Measurements from ENCODE around the gene RALGPS1.

Gene RALGPS1

DNA sequence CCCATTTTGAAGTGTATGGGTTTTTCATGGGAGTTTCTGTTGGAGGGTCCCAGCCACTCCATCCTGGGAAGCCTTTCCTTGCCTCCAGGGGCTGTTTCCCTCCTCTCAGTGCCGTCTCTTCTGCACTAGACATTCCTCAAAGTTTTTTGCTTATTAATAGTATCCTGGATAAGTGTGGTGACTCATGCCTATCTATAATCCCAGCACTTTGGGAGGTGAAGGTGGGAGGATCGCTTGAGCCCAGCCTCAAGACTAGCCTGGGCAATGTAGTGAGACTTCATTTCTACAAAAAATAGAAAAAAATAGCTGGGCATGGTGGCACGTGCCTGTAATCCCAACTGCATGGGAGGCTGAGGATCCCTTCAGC lies 43.1 kb downstream of the RALGPS1 start:
- peak; percentile 75 for DNase-seq

DNA sequence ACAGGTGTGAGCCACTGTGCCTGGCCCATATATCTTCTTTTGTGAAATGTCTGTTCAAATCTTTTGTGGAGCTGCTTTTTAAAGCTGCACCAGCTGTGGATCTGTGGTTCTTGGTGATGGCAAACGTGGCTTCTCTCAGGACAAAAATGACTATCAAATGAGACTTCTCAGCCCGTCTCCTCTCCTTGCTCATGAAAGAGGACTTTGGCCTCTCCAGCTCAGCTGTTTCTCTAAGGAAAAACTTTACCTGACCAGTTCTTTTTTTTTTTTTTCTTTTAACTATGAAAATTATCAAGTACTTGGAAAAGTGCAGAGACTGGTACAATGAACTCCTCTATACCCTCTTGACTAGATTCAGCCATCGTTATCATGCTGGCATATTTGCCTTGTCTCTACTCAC lies 44.8 kb downstream of the RALGPS1 start:
- DNase-seq: no peak

DNA sequence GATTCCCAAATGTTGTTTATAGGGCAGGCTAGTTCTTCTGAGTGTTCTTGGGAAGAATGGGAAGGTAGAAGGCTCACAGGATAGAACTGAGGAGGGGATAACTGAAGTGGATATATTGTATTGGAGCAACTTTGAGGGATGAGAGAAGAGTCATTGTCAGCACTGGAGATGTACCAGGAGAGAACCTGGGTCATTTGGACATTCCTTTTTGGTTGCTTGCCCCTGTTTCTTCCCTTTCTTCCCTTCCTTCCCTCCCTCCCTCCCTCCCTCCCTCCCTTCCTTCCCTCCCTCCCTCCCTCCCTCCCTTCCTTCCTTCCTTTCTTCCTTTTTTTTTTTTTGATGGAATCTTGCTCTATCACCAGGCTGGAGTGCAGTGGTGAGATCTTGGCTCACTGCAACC lies 45.3 kb downstream of the RALGPS1 start:
- no peak for DNase-seq

- DNase-seq: no peak
Measured at GRCh38 chr9:126962336-126962735, 47.8 kb downstream of the RALGPS1 start.

- no peak for DNase-seq
Measured at GRCh38 chr9:126965077-126965476, 50.5 kb downstream of the RALGPS1 start.

DNA sequence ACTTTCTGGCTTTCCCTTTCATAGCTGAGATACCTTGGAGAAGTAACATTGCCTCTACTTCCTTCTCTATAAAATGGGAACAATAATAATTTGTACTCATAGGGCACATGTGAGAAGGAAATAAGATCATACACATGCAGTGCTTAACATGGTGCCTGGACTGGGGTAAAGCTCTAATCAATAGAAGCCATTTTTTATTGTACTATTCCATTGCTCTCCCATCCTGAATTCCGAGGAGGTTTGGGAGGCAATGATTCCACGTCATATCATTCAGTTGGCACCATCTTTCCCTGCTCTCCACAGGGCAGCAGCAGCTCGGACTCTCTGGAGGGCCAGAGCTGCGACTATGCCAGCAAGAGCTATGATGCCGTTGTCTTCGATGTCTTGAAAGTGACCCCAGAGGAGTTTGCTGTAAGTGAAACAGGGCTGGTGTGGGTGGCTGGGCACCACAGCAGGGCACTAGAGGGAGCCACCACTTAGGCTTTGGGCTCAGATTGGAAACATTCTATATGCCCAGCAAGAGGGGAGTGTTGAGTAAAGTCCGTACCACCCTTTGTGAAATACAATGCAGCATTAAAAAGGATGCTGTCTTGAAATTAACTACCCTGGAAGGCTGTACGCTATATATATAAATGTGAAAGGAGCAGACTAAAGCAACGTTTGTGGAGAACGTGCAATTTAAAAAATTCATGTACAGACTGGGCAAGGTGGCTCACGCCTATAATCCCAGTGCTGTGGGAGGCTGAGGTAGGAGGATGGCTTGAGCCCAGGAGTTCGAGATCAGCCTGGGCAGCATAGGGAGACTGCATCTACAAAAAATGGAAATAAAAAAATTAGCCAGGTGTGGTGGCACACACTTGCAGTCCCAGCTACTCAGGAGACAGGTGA lies 51.2 kb downstream of the RALGPS1 start:
- peak; percentile 47 for DNase-seq

- no peak for DNase-seq
Measured at GRCh38 chr9:126971261-126971660, 56.7 kb downstream of the RALGPS1 start.

DNA sequence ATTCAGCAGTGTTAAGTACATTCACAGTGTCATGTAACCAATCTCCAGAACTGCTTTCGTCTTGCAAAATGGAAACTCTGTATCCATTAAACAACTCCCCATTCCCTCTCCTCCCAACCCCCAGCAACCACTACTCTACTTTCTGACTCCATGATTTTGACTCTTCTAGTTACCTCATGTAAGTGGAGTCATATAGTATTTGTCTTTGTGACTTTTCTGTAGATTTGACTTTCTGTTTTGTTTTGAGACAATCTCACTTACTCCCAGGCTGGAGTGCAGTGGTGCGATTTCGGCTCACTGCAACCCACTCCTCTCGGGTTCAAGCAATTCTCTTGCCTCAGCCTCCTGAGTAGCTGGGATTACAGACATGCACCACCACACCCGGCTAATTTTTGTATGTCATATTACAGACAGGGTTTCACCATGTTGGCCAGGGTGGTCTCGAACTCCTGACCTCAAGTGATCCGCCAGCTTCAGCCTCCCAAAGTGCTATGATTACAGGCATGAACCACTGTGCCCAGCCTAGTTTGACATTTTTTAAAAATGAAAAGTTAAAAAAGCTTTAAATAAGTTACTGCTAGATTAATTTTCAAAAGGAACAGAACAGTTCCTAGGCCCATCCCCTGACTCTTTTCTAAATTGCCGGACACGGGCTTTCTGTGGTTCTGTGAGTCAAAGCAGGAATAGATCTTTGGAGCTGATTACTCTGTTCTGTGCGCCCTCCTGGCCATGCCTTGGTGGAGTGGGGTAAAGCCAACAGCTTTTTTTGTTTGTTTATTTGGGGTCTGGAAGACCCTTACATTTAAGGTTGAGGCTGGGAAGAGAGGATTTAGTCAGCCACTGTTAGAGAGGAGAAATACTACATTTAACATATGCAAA lies 59.3 kb downstream of the RALGPS1 start:
- no peak for DNase-seq

GRCh38 chr9:126974594-126974993 lies 60.0 kb downstream of the RALGPS1 start:
- no peak for DNase-seq

DNA sequence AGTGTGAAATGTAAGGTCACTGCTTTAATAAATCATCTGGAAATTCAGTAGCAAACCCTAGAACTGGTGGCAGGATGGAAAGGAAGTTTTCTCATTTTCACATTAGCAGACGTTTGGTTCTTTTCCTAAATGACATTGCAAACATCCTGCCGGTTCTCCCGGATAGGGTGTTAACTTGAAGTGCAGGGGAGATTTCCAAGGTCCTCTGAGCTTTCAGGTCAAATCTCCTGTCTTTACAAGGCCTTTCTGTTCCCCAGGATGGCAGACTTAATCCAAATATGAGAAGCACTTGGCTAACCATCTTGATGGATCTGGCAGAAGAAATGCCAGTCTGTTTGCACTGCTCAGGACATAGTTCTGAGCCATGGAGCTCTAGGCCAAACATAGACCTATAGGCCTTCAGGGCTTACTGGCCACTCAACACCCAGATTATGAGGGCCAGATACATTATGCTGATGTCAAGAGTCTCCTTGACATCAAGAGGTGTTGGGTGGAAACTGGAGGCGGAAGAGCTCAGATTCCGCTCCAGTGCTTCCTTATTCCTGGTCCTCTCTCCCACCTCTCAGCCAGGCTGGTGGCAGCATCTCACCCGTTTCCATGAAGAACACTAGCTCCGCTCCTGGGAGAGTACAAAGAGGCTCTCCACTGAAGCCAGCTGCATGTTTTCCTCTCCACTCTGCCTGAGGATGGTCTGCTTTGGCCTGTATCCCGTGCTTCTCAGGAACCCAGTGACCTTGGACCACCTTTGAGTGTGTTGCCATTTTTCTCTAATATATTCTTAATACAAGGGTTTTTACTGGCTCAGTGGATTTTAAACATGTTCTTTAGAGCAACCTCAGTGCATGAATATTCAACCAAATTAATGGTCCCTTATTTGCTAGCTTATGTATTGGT lies 61.0 kb downstream of the RALGPS1 start:
- DNase-seq: no peak

DNA sequence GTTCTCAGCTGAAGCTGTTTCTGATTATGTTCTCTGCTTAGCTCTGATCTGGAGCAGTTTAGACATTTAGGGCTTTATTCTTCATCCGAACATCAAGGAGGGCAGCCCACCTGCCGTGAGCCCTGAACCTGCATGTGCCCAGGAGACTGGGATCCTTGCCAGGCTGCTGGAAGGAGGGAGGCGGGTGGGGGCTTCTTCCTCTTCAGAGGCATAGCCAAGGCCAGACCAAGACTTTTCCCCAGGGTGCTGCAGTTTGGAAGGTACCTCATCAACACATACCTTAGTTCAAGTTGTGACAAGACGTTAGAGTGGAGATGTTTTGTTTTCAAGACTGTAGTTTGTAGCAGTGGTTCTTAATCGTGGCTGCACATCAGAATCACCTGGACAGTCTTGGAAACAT lies 64.9 kb downstream of the RALGPS1 start:
- DNase-seq: no peak

DNA sequence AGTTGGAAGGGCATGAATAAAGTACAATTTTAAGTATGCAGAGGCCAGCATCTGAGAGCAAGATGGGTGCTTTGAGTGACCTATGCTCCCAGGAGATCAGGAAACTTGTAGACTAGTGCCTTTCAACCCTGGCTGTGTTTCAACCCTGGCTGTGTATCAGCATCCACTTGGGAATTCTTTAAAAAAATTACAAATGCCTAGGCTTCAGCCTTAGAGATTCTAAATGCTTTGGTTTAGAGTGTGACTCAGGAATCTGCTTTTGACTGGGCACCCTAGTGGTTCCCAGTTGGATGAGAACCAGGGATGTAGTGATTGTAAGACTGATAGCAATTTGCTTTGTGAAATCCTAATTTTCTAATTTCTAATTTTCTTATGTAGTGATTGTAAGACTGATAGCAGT lies 65.6 kb downstream of the RALGPS1 start:
- peak; percentile 48 for DNase-seq

GRCh38 chr9:126981218-126981617 lies 66.6 kb downstream of the RALGPS1 start:
- DNase-seq: no peak

DNA sequence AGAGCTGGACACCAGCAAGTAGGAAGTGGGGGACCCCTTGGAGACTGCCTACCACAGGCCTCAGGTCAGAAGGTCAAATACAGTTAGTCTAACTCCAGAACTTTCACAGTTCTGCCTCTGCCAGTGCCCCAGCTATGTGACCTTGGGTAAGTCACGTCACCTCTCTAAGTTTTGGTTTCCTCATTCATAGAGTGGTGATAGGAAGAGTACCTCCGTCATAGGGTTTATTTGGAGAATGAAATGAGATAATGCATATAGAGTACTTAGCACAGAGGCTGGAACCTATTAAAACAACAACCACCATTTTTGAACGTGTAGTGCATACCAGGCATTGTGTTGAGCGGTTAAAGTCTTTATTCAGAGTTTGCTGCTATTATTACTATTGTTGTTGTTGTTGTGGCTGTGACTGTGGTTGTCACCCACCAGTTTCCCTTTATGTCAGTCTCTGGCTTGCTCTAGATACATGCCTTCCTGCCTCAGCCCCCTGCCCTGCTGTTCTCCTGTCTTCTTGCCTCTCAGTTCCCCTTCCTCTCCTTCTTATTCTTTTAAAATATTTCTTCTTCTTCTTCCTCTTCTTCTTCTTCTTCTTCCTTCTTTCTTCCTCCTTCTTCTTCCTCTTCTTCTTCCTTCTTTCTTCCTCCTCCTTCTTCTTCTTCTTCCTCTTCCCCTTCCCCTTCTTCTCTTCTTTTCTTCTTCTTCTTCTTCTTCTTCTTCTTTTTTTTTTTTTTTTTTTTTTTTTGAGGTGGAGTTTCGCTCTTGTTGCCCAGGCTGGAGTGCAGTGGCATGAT lies 67.8 kb downstream of the RALGPS1 start:
- no peak for DNase-seq

DNA sequence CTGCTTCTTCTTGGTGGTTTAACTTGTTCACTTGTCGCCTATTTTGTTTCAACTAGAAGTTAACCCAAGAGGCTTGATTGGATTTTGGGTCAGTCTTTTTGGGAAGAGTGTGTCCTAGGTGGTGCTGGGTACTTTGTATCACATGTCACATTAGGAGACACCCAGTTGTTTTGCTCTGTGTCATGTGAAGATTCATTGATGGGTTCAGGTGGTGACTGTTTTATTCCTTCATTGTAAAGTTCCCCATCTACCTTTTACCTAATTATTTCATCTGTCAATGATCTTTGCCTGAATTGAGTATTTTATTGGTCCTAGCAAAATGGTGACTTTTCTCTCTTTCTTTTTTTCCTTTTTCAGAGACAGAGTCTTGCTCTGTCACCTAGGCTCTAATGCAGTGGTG lies 69.2 kb downstream of the RALGPS1 start:
- DNase-seq: no peak

DNA sequence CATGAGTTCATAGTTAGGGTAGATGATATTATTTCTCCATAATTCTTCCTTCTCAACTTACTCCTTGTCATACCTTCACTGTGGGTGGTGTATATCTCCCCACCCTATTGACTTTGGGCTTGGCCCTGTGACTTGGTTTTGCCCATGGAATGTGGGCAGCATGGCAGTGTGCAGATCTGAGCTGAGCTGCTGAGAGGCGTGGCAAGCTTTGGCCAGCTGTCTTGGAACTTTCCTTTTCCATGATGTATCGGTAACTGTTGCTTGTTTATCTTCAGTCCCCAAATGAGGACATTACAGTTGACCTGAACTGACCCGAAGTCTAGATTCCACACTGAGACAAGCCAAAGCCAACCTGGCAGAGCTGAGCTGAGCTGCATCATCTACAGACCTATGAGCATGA lies 70.4 kb downstream of the RALGPS1 start:
- DNase-seq: no peak

DNA sequence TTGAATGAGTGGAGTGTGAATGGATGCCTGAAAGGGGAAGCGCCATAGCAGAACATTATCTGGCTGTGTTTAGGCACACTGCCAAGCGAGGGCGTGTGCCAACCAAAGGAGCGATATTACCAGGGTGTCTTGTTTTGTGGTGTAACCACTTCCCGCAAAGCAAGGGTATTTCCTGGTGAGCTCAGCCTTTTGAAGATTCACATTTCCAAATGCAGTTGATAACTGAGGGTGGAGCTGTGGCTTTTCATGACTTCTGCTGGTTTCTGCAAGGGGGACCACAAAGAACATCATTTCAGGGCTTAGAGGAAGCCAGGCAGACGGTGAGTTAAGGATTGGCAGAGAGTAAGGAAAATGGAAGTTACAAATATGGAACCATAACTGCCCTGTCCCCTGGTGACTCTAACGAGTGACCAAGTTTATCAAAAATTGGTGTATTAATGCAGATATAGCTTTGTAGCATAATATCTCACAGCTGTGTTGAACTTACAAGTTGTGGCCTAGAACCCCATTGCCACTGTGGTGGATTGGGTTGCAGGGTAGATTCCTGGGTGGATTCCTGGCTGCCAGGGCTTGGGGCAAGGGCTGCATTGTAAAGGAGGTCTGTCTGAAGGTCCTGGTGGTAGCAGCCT lies 71.4 kb downstream of the RALGPS1 start:
- DNase-seq: peak; percentile 66

GRCh38 chr9:126986506-126986951 lies 71.9 kb downstream of the RALGPS1 start:
- DNase-seq: peak; percentile 17

DNA sequence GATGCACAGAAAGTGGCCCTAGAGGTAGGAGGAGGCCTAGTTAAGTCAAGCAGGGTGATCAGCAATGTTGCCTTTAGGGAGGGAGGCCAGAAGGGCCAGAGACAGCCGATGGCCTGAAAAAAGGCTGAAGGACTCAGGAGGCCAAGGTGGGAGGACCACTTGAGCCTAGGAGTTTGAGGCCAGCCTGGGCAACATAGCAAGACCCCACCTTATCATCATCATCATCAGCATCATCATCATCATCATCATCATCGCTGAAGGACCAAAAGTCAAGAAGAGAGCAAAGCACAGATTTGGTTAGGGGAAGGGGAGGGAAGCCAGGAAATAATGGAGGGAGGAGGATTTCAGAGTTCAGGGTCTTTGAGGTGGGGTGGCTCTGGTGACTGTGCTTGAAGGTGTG lies 74.3 kb downstream of the RALGPS1 start:
- no peak for DNase-seq

DNA sequence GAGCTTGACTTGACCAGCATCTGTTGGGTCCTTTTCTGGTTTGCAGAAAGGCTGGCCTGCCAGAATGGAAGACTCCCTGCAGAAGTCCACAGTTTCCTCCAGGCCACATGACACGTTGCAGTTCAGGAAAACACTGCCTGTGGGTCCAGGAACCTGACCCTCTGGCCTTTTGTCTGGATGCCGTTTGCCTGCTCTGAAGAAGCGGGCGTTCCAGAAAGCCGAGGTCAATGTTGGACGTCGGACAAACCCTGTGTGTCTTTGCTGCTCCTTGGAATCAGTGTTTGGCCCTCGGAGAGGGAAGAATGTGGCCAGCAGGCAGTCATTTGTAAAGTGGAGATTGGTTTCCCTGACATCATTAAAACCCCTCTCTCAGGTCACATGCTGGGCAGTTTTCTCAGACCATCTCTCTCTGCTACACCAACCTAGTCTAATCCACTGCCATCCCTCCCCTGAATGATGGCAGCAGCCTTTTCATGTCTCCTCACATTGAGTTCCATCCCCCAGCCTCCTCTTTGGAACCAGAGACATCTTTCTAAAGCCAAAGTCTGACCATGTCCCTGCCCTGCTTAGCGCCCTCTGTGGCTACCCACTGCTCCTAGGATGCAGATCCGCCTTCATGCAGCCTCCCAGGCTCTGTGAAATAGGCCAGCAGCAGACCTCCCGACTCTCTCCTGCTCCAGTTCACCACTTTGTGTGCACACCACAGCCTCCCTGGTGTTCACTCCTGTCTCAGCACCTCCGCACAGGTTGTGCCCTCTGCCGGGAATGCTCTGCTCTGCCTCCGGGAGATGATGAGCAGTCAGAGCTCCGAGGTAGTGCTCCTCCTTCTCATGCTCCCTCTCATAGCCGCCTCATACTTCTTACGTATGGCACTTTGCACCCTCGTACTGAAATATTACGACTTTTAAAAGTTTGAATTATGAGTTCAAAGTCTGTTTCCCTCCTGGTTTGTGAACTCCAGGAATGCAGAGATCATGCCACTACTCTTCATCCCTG lies 75.6 kb downstream of the RALGPS1 start:
- no peak for DNase-seq

Measured in fibroblast of skin of back (primary cell).